Measurements from ENCODE around the gene NDUFS8.
A peak's percentile ranks its signal among the peaks of the same experiment; 100 is the strongest.

The NDUFS8 gene

DNA sequence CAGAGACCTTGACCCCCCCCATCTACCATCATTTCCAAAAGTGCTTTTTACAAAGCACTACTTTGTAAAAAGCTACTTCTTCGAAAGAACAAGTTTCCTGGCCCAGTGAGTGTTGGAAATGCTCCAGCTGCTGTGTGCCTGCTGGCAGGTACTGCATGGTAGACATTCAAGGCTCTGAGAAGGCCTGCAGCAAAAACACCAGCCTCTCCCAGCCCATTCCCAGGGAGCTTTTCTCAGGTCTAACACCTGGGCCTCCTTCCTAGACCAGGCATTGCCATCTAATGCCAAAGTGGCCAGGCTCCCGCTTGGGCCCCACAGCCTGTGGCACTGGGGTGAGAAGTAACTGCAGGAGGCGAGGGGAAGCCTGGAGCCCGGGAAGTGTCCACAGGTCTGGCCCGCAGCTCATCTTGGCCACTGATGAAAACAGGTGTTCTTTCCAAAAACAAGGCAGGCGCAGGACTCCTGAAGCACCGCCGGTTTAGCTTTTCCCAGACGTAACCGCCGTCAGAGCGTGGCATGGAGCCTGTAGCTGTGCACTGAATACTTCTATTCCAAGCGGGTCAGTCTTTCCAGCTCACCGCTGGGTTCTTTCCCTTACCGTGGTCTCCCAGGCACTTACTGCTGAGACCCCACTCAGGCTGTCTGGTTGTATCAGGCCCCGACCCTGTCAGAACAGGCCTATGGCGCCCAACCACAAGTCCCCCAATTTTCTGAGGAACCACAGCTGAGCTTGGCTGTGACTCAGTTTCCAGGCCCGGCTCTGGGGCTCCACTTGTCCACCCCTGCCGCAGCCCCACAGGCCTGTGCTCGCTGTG lies 7.1 kb downstream of the NDUFS8 start:
- Histone ChIP-seq H3K9me3 (ENCODE audit: control extremely low read depth in 1 of 5, control insufficient read depth in 4 of 5, insufficient read depth in 2 of 5, low read depth in 1 of 5, low read length in 4 of 5) (no peaks in the 10 kb centered on the region), H3K27me3 (replicated peaks in 2 of 5; ENCODE audit: control insufficient read depth in 4 of 5, insufficient read depth in 5 of 5, low read length in 4 of 5) (no peaks in the 10 kb centered on the region), H3K27ac (ENCODE audit: insufficient read depth in 1 of 2, low read depth in 1 of 2, low read length in 2 of 2, poor library complexity in 1 of 2, severe bottlenecking in 2 of 2) (peak overlapping the region in 1 of 2 experiments; percentile 87), H3K4me3 (ENCODE audit: control insufficient read depth in 1 of 7, extremely low read depth in 1 of 7, insufficient read depth in 4 of 7, low read depth in 2 of 7, low read length in 6 of 7) (no peak overlapping the region), H3K36me3 (ENCODE audit: control insufficient read depth in 4 of 4, insufficient read depth in 4 of 4, low read length in 3 of 4) (peaks cover 3 to 38% (median 14%) of the 10 kb centered on the region in 4 experiments), H3K4me1 (ENCODE audit: control extremely low read depth in 1 of 4, control insufficient read depth in 4 of 4, insufficient read depth in 4 of 4, low read length in 3 of 4) (peaks cover 7 to 71% (median 62%) of the 10 kb centered on the region in 4 experiments)
- ChIA-PET CTCF (interaction anchor here (1.4 to 3.4 kb wide), 4 partner anchors 9 to 166 kb away, joined by 3 to 14 read pairs (median 8); partner anchors contain the start of gene ALDH3B1), POLR2A (interaction anchor here (1.1 to 1.3 kb wide), 3 partner anchors 14 to 31 kb away, joined by 3 to 4 read pairs (median 4); no protein-coding TSS in a partner anchor)
- peak; percentile 14 to 71 (median 69) for DNase-seq
- WGBS (ENCODE audit: insufficient coverage) = 91% methylated on average over 20 of the region's 20 CpGs

DNA sequence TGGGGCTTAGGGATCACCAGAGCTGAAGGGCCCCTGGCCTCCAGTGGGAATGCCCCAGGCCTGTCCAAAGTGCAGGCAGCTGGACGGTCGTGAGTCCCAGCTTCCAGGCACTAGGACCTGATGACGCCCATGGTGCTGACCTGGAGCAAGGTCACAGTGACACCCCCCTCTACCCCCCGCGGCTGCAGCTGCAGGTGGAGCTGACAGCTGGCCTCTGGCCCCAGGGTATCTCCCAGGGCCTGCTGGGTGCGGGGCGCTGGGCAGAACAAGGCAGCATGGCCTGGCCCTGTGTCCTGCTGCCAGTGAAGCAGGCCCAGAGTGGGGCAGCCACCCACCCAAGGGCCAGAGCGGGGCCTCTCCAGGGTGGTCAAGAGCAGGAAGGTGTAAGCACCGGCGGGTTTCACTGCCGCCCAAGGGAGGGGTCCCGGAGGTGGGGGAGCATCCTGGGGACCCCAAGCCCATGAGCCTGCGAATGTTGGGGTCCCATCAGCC lies 7.8 kb downstream of the NDUFS8 start:
- no peak for DNase-seq
- POLR2A ChIA-PET = interaction anchor here (1.3 kb wide), 1 partner anchor 16 kb away, joined by 4 read pairs; no protein-coding TSS in a partner anchor

DNA sequence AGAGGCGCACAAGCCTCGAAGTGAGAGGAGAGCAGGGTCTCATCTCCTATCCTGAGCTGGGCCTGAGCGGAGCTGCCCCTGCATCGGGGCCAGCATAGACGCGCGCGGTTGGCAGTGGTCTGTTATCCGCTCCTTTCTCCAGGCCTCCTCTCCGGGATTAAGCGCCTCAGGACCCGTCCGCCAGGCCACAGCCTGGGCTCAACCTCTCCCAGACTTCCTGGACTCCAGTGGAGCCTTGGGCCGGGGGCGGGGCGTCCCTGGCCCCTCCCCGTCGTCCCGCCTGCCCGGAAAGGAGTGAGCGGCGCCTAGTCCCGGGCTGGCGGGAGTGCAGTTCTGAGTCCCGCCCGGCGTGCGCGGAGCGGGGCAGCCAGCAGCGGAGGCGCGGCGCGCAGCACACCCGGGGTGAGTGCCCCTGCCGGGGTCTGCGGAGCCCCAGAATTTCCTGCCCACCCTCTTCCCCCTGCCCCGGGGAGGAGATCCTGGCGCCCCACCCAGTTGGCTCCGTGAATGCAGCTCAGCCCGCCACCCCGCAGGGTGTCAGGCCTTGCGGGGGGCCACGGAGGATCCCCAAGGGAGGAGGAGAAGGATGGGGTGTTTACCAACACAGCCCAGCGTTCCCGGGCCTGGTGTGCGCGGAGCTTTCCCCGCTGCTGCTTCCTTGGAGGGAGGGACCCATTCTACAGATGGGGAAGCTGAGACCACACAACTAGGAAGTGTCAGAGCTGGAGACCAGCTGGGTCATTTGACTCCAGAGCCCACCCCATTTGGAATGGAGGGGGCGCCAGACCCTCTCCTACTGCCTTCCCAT lies 8.4 kb downstream of the NDUFS8 start, which contains the start of gene TCIRG1:
Gene TCIRG1 (plus strand): TSS at position 308 of the 808 bp plus-strand sequence. CDS start 2,247 bp downstream, outside the sequence.
- Histone ChIP-seq H3K4me3 (ENCODE audit: control insufficient read depth in 1 of 7, extremely low read depth in 1 of 7, insufficient read depth in 4 of 7, low read depth in 2 of 7, low read length in 6 of 7) (peak within 1 kb of the TSS; percentile 31 to 82 (median 72)), H3K4me1 (ENCODE audit: control extremely low read depth in 1 of 4, control insufficient read depth in 4 of 4, insufficient read depth in 4 of 4, low read length in 3 of 4) (peaks cover 7 to 71% (median 62%) of the 10 kb centered on the region in 4 experiments), H3K36me3 (ENCODE audit: control insufficient read depth in 4 of 4, insufficient read depth in 4 of 4, low read length in 3 of 4) (peaks cover 2 to 37% (median 12%) of the 10 kb centered on the region in 4 experiments), H3K27ac (ENCODE audit: insufficient read depth in 1 of 2, low read depth in 1 of 2, low read length in 2 of 2, poor library complexity in 1 of 2, severe bottlenecking in 2 of 2) (peak within 1 kb of the TSS; percentile 54 to 87), H3K9me3 (ENCODE audit: control extremely low read depth in 1 of 5, control insufficient read depth in 4 of 5, insufficient read depth in 2 of 5, low read depth in 1 of 5, low read length in 4 of 5) (no peaks in the 10 kb centered on the region), H3K27me3 (replicated peaks in 2 of 5; ENCODE audit: control insufficient read depth in 4 of 5, insufficient read depth in 5 of 5, low read length in 4 of 5) (no peaks in the 10 kb centered on the region)
- peak in 2 of 3 donors; percentile 17 to 39 for DNase-seq
- POLR2A ChIA-PET = interaction anchor here (0.6 kb wide), 1 partner anchor 524 kb away, joined by 3 read pairs; no protein-coding TSS in a partner anchor
- WGBS (ENCODE audit: insufficient coverage) = 12% methylated on average over 30 of the region's 51 CpGs
- CTCF ChIA-PET = interaction anchor here (0.6 to 3.4 kb wide), 6 partner anchors 10 to 170 kb away, joined by 3 to 14 read pairs (median 3); partner anchors contain the start of gene ALDH3B1

More for the DNA sequence above, 7.8 kb downstream of the NDUFS8 start:
- H3K9me3 ChIP-seq (ENCODE audit: control extremely low read depth in 1 of 5, control insufficient read depth in 4 of 5, insufficient read depth in 2 of 5, low read depth in 1 of 5, low read length in 4 of 5) = no peaks in the 10 kb centered on the region
- peak overlapping the region in 1 of 2 experiments; percentile 87 for H3K27ac ChIP-seq (ENCODE audit: insufficient read depth in 1 of 2, low read depth in 1 of 2, low read length in 2 of 2, poor library complexity in 1 of 2, severe bottlenecking in 2 of 2)
- peak overlapping the region in 5 of 7 experiments; percentile 46 to 82 (median 78) for H3K4me3 ChIP-seq (ENCODE audit: control insufficient read depth in 1 of 7, extremely low read depth in 1 of 7, insufficient read depth in 4 of 7, low read depth in 2 of 7, low read length in 6 of 7)
- peaks cover 7 to 71% (median 62%) of the 10 kb centered on the region in 4 experiments for H3K4me1 ChIP-seq (ENCODE audit: control extremely low read depth in 1 of 4, control insufficient read depth in 4 of 4, insufficient read depth in 4 of 4, low read length in 3 of 4)
- CTCF ChIA-PET = interaction anchor here (1.3 to 3.4 kb wide), 5 partner anchors 10 to 171 kb away, joined by 3 to 14 read pairs (median 3); partner anchors contain the start of gene ALDH3B1
- peaks cover 3 to 38% (median 14%) of the 10 kb centered on the region in 4 experiments for H3K36me3 ChIP-seq (ENCODE audit: control insufficient read depth in 4 of 4, insufficient read depth in 4 of 4, low read length in 3 of 4)
- WGBS (ENCODE audit: insufficient coverage) = 78% methylated on average over 13 of the region's 13 CpGs
- H3K27me3 ChIP-seq (replicated peaks in 2 of 5; ENCODE audit: control insufficient read depth in 4 of 5, insufficient read depth in 5 of 5, low read length in 4 of 5) = no peaks in the 10 kb centered on the region

DNA sequence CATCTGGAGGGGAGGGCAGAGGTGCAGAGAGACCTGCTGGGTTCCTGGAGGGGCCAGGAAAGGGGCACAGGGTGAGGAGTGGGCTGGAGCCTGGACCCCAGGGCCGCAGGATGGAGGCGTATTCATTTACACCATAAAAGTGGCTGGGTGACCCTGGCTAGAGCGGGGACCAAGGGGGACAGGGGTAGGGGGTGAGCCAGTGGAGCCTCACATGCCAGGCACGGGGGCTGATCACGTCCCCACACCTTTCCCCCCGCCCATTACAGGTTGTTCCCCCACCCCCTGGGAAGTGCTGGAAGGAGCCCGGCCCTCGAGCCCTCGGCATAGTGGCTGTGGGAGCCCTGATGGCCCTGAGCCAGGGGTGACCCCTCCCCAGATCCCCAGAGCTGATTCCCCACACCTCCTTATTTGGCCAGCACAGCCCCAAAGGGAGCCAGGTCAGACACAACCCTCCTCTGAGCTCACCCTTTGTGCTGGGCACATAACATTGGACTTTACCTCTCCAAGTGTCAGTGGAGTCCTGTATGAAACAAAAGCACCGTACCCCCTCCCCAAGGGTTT lies 9.1 kb downstream of the NDUFS8 start:
- H3K9me3 ChIP-seq (ENCODE audit: control extremely low read depth in 1 of 5, control insufficient read depth in 4 of 5, insufficient read depth in 2 of 5, low read depth in 1 of 5, low read length in 4 of 5) = no peaks in the 10 kb centered on the region
- H3K27ac ChIP-seq (ENCODE audit: insufficient read depth in 1 of 2, low read depth in 1 of 2, low read length in 2 of 2, poor library complexity in 1 of 2, severe bottlenecking in 2 of 2) = peak overlapping the region; percentile 54 to 87
- POLR2A ChIA-PET = interaction anchor here (0.6 kb wide), 1 partner anchor 525 kb away, joined by 3 read pairs; no protein-coding TSS in a partner anchor
- WGBS (ENCODE audit: insufficient coverage) = 23% methylated on average over 8 of the region's 10 CpGs
- peak overlapping the region; percentile 31 to 82 (median 72) for H3K4me3 ChIP-seq (ENCODE audit: control insufficient read depth in 1 of 7, extremely low read depth in 1 of 7, insufficient read depth in 4 of 7, low read depth in 2 of 7, low read length in 6 of 7)
- H3K27me3 ChIP-seq (replicated peaks in 2 of 5; ENCODE audit: control insufficient read depth in 4 of 5, insufficient read depth in 5 of 5, low read length in 4 of 5) = no peaks in the 10 kb centered on the region
- H3K36me3 ChIP-seq (ENCODE audit: control insufficient read depth in 4 of 4, insufficient read depth in 4 of 4, low read length in 3 of 4) = peaks cover 2 to 38% (median 15%) of the 10 kb centered on the region in 4 experiments
- peaks cover 7 to 71% (median 62%) of the 10 kb centered on the region in 4 experiments for H3K4me1 ChIP-seq (ENCODE audit: control extremely low read depth in 1 of 4, control insufficient read depth in 4 of 4, insufficient read depth in 4 of 4, low read length in 3 of 4)
- DNase-seq = peak in 1 of 3 donors; percentile 35
- CTCF ChIA-PET = interaction anchor here (0.6 to 4.8 kb wide), 4 partner anchors 25 to 169 kb away, joined by 3 to 25 read pairs (median 8); partner anchors contain the start of gene ALDH3B1

DNA sequence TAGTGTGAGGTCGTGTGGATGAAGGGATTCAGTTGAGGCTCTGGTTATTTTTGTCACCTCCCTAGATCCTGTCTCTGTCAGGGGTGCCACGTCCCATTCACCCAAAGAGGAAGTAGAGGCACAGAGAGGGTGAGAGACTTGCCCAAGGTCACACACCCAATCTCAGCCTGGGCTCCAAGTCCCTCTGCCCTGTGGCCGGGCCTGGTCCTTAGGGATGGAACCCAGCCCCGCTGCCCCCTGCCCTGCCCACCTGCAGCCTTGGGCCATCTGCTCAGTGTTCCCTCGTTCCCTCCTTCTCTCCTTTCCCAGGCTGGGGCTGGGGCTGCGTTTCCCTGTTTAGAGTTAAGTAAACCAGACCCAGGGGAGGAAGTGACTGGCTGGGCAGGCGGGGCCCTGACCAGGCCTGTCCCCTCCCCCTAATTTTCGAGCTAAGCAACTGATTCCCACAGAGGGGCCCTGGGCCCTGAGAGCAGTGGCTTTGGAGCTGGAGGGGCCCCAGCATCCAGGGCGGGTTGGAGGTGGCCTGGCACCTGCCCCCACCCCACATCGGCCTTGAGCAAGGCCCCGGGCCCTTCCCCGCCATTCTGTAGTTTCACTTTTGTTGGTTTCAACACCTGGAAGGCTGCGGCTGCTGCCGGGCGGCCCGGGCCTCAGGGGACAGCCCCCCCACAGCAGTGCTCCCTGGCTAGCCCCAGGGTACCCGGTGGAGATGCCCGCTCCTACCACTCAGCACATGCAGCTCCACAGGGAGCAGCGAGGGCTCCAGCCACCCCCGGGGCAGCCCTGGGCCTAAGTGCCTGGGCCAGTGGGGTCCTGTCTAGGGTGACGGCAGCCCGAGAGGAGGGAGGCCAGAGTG lies 9.8 kb downstream of the NDUFS8 start:
- Histone ChIP-seq H3K9me3 (ENCODE audit: control extremely low read depth in 1 of 5, control insufficient read depth in 4 of 5, insufficient read depth in 2 of 5, low read depth in 1 of 5, low read length in 4 of 5) (no peaks in the 10 kb centered on the region), H3K27ac (ENCODE audit: insufficient read depth in 1 of 2, low read depth in 1 of 2, low read length in 2 of 2, poor library complexity in 1 of 2, severe bottlenecking in 2 of 2) (peak overlapping the region; percentile 54 to 87), H3K27me3 (replicated peaks in 2 of 5; ENCODE audit: control insufficient read depth in 4 of 5, insufficient read depth in 5 of 5, low read length in 4 of 5) (no peaks in the 10 kb centered on the region), H3K4me3 (ENCODE audit: control insufficient read depth in 1 of 7, extremely low read depth in 1 of 7, insufficient read depth in 4 of 7, low read depth in 2 of 7, low read length in 6 of 7) (peak overlapping the region in 6 of 7 experiments; percentile 44 to 82 (median 71)), H3K4me1 (ENCODE audit: control extremely low read depth in 1 of 4, control insufficient read depth in 4 of 4, insufficient read depth in 4 of 4, low read length in 3 of 4) (peaks cover 7 to 65% (median 62%) of the 10 kb centered on the region in 4 experiments), H3K36me3 (ENCODE audit: control insufficient read depth in 4 of 4, insufficient read depth in 4 of 4, low read length in 3 of 4) (peaks cover 2 to 45% (median 19%) of the 10 kb centered on the region in 4 experiments)
- CTCF ChIA-PET = interaction anchor here (0.8 to 4.8 kb wide), 3 partner anchors 12 to 165 kb away, joined by 3 to 25 read pairs (median 3); partner anchors contain the start of gene ALDH3B1
- WGBS (ENCODE audit: insufficient coverage) = 5% methylated on average over 14 of the region's 22 CpGs
- DNase-seq = peak; percentile 48 to 80 (median 72)
- POLR2A ChIA-PET = interaction anchor here (0.5 kb wide), 1 partner anchor 39 kb away, joined by 7 read pairs; no protein-coding TSS in a partner anchor

Measured in common myeloid progenitor, CD34-positive (primary cell).